ENCODE measurements around the gene STRIP2.

Gene STRIP2

GRCh38 chr7:129497156-129497555 is 62.9 kb downstream of the STRIP2 start:
- Histone ChIP-seq H3K4me1 (ENCODE audit: control insufficient read depth, insufficient read depth, low read length) (no peaks in the 10 kb centered on the region), H3K27me3 (ENCODE audit: control insufficient read depth, insufficient read depth, low read length) (peaks cover 13% of the 10 kb centered on the region), H3K9ac (ENCODE audit: low read depth, low read length) (no peak overlapping the region), H3K36me3 (ENCODE audit: control insufficient read depth, insufficient read depth, low read length) (no peaks in the 10 kb centered on the region), H3K9me3 (ENCODE audit: control insufficient read depth, insufficient read depth, low read length) (no peaks in the 10 kb centered on the region), H3K4me3 (ENCODE audit: low read depth, low read length) (no peak overlapping the region), H3K27ac (ENCODE audit: low read depth, low read length) (no peak overlapping the region)

- H3K9ac ChIP-seq (ENCODE audit: low read depth, low read length): no peak overlapping the region
- H3K9me3 ChIP-seq (ENCODE audit: control insufficient read depth, insufficient read depth, low read length): no peaks in the 10 kb centered on the region
- no peak overlapping the region for H3K27ac ChIP-seq (ENCODE audit: low read depth, low read length)
- no peaks in the 10 kb centered on the region for H3K36me3 ChIP-seq (ENCODE audit: control insufficient read depth, insufficient read depth, low read length)
- H3K27me3 ChIP-seq (ENCODE audit: control insufficient read depth, insufficient read depth, low read length): peaks cover 22% of the 10 kb centered on the region
- no peak overlapping the region for H3K4me3 ChIP-seq (ENCODE audit: low read depth, low read length)
- H3K4me1 ChIP-seq (ENCODE audit: control insufficient read depth, insufficient read depth, low read length): peaks cover 2% of the 10 kb centered on the region
Measured at GRCh38 chr7:129498021-129498420, 63.8 kb downstream of the STRIP2 start.

- Histone ChIP-seq H3K4me1 (ENCODE audit: control insufficient read depth, insufficient read depth, low read length) (peaks cover 4% of the 10 kb centered on the region), H3K9ac (ENCODE audit: low read depth, low read length) (no peak overlapping the region), H3K9me3 (ENCODE audit: control insufficient read depth, insufficient read depth, low read length) (no peaks in the 10 kb centered on the region), H3K27ac (ENCODE audit: low read depth, low read length) (no peak overlapping the region), H3K27me3 (ENCODE audit: control insufficient read depth, insufficient read depth, low read length) (peaks cover 36% of the 10 kb centered on the region), H3K36me3 (ENCODE audit: control insufficient read depth, insufficient read depth, low read length) (no peaks in the 10 kb centered on the region), H3K4me3 (ENCODE audit: low read depth, low read length) (no peak overlapping the region)
Measured at GRCh38 chr7:129499999-129500398, 65.8 kb downstream of the STRIP2 start.

- H3K4me3 ChIP-seq (ENCODE audit: low read depth, low read length): peak within 1 kb of the TSS; percentile 69
- H3K4me1 ChIP-seq (ENCODE audit: control insufficient read depth, insufficient read depth, low read length): peaks cover 4% of the 10 kb centered on the region
- H3K27me3 ChIP-seq (ENCODE audit: control insufficient read depth, insufficient read depth, low read length): peaks cover 36% of the 10 kb centered on the region
- no peak within 1 kb of the TSS for H3K9ac ChIP-seq (ENCODE audit: low read depth, low read length)
- H3K36me3 ChIP-seq (ENCODE audit: control insufficient read depth, insufficient read depth, low read length): no peaks in the 10 kb centered on the region
- no peak within 1 kb of the TSS for H3K27ac ChIP-seq (ENCODE audit: low read depth, low read length)
- no peaks in the 10 kb centered on the region for H3K9me3 ChIP-seq (ENCODE audit: control insufficient read depth, insufficient read depth, low read length)
Measured at GRCh38 chr7:129501760-129502707, 67.8 kb downstream of the STRIP2 start, which contains the start of gene SMKR1. Gene SMKR1, plus strand, starts transcription at chr7:129502531. Its CDS starts 294 bp downstream, at chr7:129502825.

- peak overlapping the region; percentile 69 for H3K4me3 ChIP-seq (ENCODE audit: low read depth, low read length)
- H3K9me3 ChIP-seq (ENCODE audit: control insufficient read depth, insufficient read depth, low read length): no peaks in the 10 kb centered on the region
- no peak overlapping the region for H3K27ac ChIP-seq (ENCODE audit: low read depth, low read length)
- H3K9ac ChIP-seq (ENCODE audit: low read depth, low read length): no peak overlapping the region
- H3K27me3 ChIP-seq (ENCODE audit: control insufficient read depth, insufficient read depth, low read length): peaks cover 36% of the 10 kb centered on the region
- H3K36me3 ChIP-seq (ENCODE audit: control insufficient read depth, insufficient read depth, low read length): no peaks in the 10 kb centered on the region
- peaks cover 4% of the 10 kb centered on the region for H3K4me1 ChIP-seq (ENCODE audit: control insufficient read depth, insufficient read depth, low read length)
Measured at GRCh38 chr7:129502708-129503685, 68.8 kb downstream of the STRIP2 start.

- no peak overlapping the region for H3K27ac ChIP-seq (ENCODE audit: low read depth, low read length)
Measured at GRCh38 chr7:129503725-129504124, 69.5 kb downstream of the STRIP2 start.

GRCh38 chr7:129512192-129512591 is 78.0 kb downstream of the STRIP2 start:
- Histone ChIP-seq H3K27me3 (ENCODE audit: control insufficient read depth, insufficient read depth, low read length) (no peaks in the 10 kb centered on the region), H3K27ac (ENCODE audit: low read depth, low read length) (no peak overlapping the region), H3K36me3 (ENCODE audit: control insufficient read depth, insufficient read depth, low read length) (no peaks in the 10 kb centered on the region), H3K4me3 (ENCODE audit: low read depth, low read length) (no peak overlapping the region), H3K4me1 (ENCODE audit: control insufficient read depth, insufficient read depth, low read length) (peaks cover 12% of the 10 kb centered on the region), H3K9me3 (ENCODE audit: control insufficient read depth, insufficient read depth, low read length) (no peaks in the 10 kb centered on the region), H3K9ac (ENCODE audit: low read depth, low read length) (no peak overlapping the region)

More at GRCh38 chr7:129503725-129504124, 69.5 kb downstream of the STRIP2 start:
- no peak overlapping the region for H3K9ac ChIP-seq (ENCODE audit: low read depth, low read length)
- peaks cover 4% of the 10 kb centered on the region for H3K4me1 ChIP-seq (ENCODE audit: control insufficient read depth, insufficient read depth, low read length)
- no peak overlapping the region for H3K4me3 ChIP-seq (ENCODE audit: low read depth, low read length)
- no peaks in the 10 kb centered on the region for H3K36me3 ChIP-seq (ENCODE audit: control insufficient read depth, insufficient read depth, low read length)
- H3K27me3 ChIP-seq (ENCODE audit: control insufficient read depth, insufficient read depth, low read length): peaks cover 36% of the 10 kb centered on the region
- H3K9me3 ChIP-seq (ENCODE audit: control insufficient read depth, insufficient read depth, low read length): no peaks in the 10 kb centered on the region

GRCh38 chr7:129513546-129513945 is 79.3 kb downstream of the STRIP2 start:
- Histone ChIP-seq H3K4me1 (ENCODE audit: control insufficient read depth, insufficient read depth, low read length) (peaks cover 12% of the 10 kb centered on the region), H3K4me3 (ENCODE audit: low read depth, low read length) (no peak overlapping the region), H3K9ac (ENCODE audit: low read depth, low read length) (no peak overlapping the region), H3K27ac (ENCODE audit: low read depth, low read length) (no peak overlapping the region), H3K27me3 (ENCODE audit: control insufficient read depth, insufficient read depth, low read length) (no peaks in the 10 kb centered on the region), H3K9me3 (ENCODE audit: control insufficient read depth, insufficient read depth, low read length) (no peaks in the 10 kb centered on the region), H3K36me3 (ENCODE audit: control insufficient read depth, insufficient read depth, low read length) (no peaks in the 10 kb centered on the region)

GRCh38 chr7:129514683-129515082 is 80.5 kb downstream of the STRIP2 start:
- Histone ChIP-seq H3K4me1 (ENCODE audit: control insufficient read depth, insufficient read depth, low read length) (peaks cover 15% of the 10 kb centered on the region), H3K9ac (ENCODE audit: low read depth, low read length) (no peak overlapping the region), H3K27me3 (ENCODE audit: control insufficient read depth, insufficient read depth, low read length) (no peaks in the 10 kb centered on the region), H3K36me3 (ENCODE audit: control insufficient read depth, insufficient read depth, low read length) (no peaks in the 10 kb centered on the region), H3K27ac (ENCODE audit: low read depth, low read length) (peak overlapping the region; percentile 47), H3K9me3 (ENCODE audit: control insufficient read depth, insufficient read depth, low read length) (no peaks in the 10 kb centered on the region), H3K4me3 (ENCODE audit: low read depth, low read length) (no peak overlapping the region)

- Histone ChIP-seq H3K27ac (ENCODE audit: low read depth, low read length) (no peak overlapping the region), H3K4me3 (ENCODE audit: low read depth, low read length) (no peak overlapping the region), H3K36me3 (ENCODE audit: control insufficient read depth, insufficient read depth, low read length) (no peaks in the 10 kb centered on the region), H3K4me1 (ENCODE audit: control insufficient read depth, insufficient read depth, low read length) (peaks cover 18% of the 10 kb centered on the region), H3K27me3 (ENCODE audit: control insufficient read depth, insufficient read depth, low read length) (no peaks in the 10 kb centered on the region), H3K9me3 (ENCODE audit: control insufficient read depth, insufficient read depth, low read length) (no peaks in the 10 kb centered on the region), H3K9ac (ENCODE audit: low read depth, low read length) (no peak overlapping the region)
Measured at GRCh38 chr7:129515381-129515780, 81.1 kb downstream of the STRIP2 start.
